Smooth muscle cell of the brain vasculature (primary cell): ENCODE results near the gene AP4S1.

Experiments used
- DNase-seq: peaks from one replicate; pipeline ENCODE4 v3.0.0-alpha.2; 2012; ENCODE audit warnings: low read depth, low spot score

Gene AP4S1

GRCh38 chr14:31006703-31007102 is 18.7 kb upstream of the AP4S1 start:
- DNase-seq: no peak

GRCh38 chr14:31009836-31010574 is 15.4 kb upstream of the AP4S1 start:
- no peak for DNase-seq

- no peak for DNase-seq
These were observed 14.5 kb upstream of the AP4S1 start for GRCh38 chr14:31010935-31011334.

- DNase-seq: no peak
These were observed 11.6 kb upstream of the AP4S1 start for GRCh38 chr14:31013841-31014240.

- DNase-seq: no peak
These were observed 7.3 kb upstream of the AP4S1 start for GRCh38 chr14:31018057-31018645.

GRCh38 chr14:31020834-31021575 is 4.4 kb upstream of the AP4S1 start:
- no peak for DNase-seq

- no peak for DNase-seq
These were observed 3.9 kb upstream of the AP4S1 start for GRCh38 chr14:31021576-31021949.

GRCh38 chr14:31022386-31022785 is 3.1 kb upstream of the AP4S1 start:
- DNase-seq: no peak

GRCh38 chr14:31024010-31024480 is 1.4 kb upstream of the AP4S1 start:
- DNase-seq: no peak

- DNase-seq: no peak
These were observed 677 bp upstream of the AP4S1 start for GRCh38 chr14:31024577-31025366.

- no peak for DNase-seq
These were observed 614 bp downstream of the AP4S1 start, which contains the start of gene STRN3 for GRCh38 chr14:31026077-31026449. TSS of gene STRN3 (minus strand) at chr14:31026379. CDS start at chr14:31026185, 194 bp downstream.

- peak; percentile 91 for DNase-seq
These were observed 1.2 kb downstream of the AP4S1 start for GRCh38 chr14:31026450-31027235.

GRCh38 chr14:31027847-31028246 is 2.4 kb downstream of the AP4S1 start:
- no peak for DNase-seq

- no peak for DNase-seq
These were observed 3.8 kb downstream of the AP4S1 start for GRCh38 chr14:31029016-31029970.

GRCh38 chr14:31030469-31030868 is 5.0 kb downstream of the AP4S1 start:
- no peak for DNase-seq

- DNase-seq: no peak
These were observed 11.1 kb downstream of the AP4S1 start for GRCh38 chr14:31036552-31036951.

GRCh38 chr14:31037709-31038221 is 12.3 kb downstream of the AP4S1 start:
- no peak for DNase-seq

GRCh38 chr14:31038521-31039166 is 13.2 kb downstream of the AP4S1 start:
- no peak for DNase-seq

- no peak for DNase-seq
These were observed 16.9 kb downstream of the AP4S1 start for GRCh38 chr14:31042300-31042699.
